Activated CD8-positive, alpha-beta memory T cell treated with anti-CD3 and anti-CD28 coated beads for 48 hours (primary cell): ENCODE results near the gene ICE1.
"Not testable (repeated sequence)": the region's sequence is repeated elsewhere in the genome, so short reads cannot be mapped to it uniquely, and the experiment has no call there.

Experiments
- DNase-seq, 3 experiments: peaks; one replicate each; pipeline ENCODE4 v3.0.0-alpha.2; 2020; ENCODE audit warnings: low read depth in 2 of 3, low spot score in 2 of 3

The ICE1 gene

GRCh38 chr5:5487585-5488360 is 65.3 kb downstream of the ICE1 start:
- DNase-seq: no peak

- no peak for DNase-seq
Observed at GRCh38 chr5:5490774-5491347, 68.4 kb downstream of the ICE1 start.

DNA sequence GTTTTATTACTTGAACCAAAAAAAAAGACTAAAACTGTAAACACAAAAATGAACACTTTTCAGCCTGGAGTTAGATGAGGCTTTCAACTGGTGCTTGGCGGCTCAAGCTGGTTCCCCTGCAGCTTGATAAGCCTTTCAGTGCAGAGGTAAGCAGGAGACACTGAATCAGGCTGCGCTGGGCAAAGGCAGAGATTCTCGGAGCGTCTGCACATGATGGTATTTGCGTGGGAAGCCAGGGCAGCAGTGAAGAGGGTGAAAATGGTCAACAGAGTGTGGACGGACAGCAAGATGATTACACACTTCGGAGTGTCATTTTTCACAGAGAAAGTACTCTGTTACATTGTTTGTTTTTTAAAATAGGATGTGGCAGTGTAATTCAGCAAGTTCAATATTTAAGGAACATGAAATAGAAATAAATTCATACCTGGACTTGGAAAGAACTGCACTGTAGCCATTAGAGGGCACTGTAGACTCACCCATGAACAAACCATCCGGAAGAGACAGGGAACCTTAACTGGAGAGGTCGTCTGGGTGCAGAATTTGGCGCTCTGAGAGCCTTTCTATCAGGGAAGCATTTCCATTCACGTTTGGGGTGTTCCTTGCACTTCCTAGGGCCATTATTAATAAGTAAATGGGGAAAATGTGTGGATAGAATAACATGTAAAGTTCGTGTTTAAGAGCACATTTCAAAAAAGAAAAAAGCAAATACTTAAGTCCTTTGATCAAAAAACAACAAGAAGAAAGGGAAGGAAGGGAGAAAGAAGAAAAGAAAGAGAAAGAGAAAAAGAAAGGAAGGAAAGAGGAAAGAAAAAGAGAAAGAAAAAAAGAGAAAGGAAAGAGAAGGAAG is 69.8 kb downstream of the ICE1 start:
- DNase-seq: no peak

- DNase-seq: not testable (repeated sequence)
Observed at GRCh38 chr5:5492934-5493271, 70.4 kb downstream of the ICE1 start.

GRCh38 chr5:5494489-5495402 is 72.3 kb downstream of the ICE1 start:
- peak; percentile 28 to 48 (median 44) for DNase-seq

DNA sequence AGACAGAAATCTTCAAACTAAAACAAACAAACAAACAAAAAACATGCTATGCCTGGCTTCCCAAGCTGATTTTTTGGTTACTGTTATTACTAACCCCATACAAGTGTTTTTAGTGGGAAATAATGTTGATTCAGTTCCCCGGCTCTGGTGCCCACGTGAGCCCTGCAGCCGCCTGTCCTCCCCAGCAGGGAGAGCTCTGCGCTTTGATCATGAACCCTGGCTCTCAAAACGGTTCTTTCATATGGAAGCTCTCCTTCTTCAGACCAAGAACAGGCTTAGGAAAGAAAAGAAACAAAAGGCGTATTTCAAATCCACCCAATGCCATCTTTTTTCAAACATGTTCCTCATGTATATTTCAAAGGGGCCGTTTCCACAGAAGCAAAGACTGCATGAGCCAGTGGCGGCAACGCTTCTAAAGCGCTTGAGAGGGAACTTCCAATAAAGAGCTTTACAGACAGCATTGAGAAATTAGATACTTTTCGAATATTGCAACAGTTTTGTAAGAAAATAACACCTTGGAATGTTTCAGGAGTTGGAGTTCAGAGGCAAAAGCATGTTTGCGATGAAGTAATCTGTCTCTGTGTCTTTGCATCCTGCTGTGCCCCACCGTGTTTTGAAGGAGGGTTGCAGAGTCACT is 74.8 kb downstream of the ICE1 start:
- DNase-seq: no peak

DNA sequence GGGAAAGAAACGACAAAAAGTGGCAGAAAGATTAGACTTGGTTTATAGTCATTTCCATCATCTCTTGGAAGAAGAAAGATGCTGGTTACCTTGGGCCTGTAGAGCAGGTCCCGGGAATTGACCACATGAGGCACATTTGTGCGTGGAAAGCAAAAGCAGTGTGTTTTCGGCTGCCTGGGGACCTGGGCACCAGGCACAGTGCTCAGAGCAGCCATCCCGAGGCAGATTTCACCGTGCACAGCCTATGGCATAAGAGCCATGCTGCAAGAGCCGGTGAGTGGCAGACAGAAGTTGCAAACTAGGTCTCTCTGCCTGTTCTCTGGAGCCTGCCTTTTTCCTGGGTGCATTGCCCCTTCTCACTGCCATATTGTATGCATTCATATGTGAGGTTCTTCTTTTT is 77.0 kb downstream of the ICE1 start:
- no peak for DNase-seq

GRCh38 chr5:5504325-5504724 is 81.8 kb downstream of the ICE1 start:
- no peak for DNase-seq

DNA sequence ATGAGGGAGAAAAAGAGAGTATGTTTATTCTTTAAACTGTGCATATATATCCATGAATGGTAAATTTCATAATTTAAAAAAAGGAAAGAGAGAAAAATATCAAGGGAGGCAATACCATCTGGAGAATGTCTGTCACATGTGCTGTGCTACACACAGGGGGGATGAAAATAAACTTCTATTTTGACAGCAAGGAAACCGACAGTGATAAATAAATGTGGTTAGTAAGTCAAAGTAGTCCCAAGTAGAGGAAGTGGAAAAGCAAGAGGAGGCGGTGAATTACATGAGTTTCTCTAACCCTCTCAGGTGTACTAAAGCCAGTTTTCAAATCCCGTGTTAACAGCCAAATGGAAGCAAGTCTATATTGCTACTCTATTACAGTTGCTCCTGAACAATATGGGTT is 83.3 kb downstream of the ICE1 start:
- no peak for DNase-seq

- DNase-seq: no peak
Observed at GRCh38 chr5:5508391-5508790, 85.9 kb downstream of the ICE1 start.

GRCh38 chr5:5511904-5512416 is 89.5 kb downstream of the ICE1 start:
- no peak for DNase-seq

DNA sequence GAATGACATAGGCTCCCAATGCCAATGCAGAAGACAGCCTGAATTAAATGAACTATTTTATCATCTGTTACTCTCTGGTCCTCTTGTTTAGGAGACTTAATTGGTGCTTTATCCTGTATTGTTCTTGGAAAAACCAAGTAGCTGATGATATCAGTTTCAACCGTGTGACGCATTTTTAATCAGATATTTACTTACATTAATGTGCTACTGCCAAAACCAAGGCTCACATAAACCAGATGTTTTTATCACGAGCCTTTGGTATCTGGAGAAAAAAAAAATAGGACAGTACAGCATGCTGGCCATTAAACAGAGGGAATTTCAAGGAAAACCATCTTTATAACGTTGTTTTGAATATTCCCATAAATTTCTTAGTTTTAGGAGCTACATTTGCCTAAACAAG is 90.1 kb downstream of the ICE1 start:
- DNase-seq: no peak

GRCh38 chr5:5520622-5521021 is 98.1 kb downstream of the ICE1 start:
- not testable (repeated sequence) for DNase-seq

GRCh38 chr5:5521029-5521428 is 98.6 kb downstream of the ICE1 start:
- no peak for DNase-seq

DNA sequence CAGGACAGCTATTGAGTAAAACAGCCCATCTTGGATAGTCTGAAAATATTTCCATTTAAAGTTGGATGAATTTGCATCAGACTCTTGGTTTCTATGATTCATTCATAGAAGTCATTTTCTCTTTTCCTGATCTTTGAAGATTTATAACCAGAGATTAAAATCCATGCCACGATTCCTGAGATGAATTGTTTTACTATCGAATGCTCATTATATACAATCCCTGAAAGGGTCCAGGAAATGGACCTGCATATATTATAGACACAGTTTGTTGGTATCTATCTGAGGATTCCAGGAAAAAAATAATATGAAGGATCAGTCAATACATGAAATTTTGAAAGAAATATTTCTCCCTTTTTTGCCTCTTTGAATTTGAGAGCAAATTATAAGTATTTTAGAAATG is 99.0 kb downstream of the ICE1 start:
- DNase-seq: no peak

GRCh38 chr5:5522336-5522735 is 99.9 kb downstream of the ICE1 start:
- no peak for DNase-seq

GRCh38 chr5:5523066-5523505 is 100.6 kb downstream of the ICE1 start:
- DNase-seq: no peak

- no peak for DNase-seq
Observed at GRCh38 chr5:5524327-5524726, 101.8 kb downstream of the ICE1 start.

GRCh38 chr5:5531371-5531770 is 108.9 kb downstream of the ICE1 start:
- no peak for DNase-seq

GRCh38 chr5:5532306-5533076 is 110.0 kb downstream of the ICE1 start:
- no peak for DNase-seq
